Measurements from ENCODE around the gene KCTD16. TPM values are rescaled to one million over a fixed set of nuclear protein-coding genes. Genes with fewer than 3 reads are reported as not detected.

Gene KCTD16
- polyA plus RNA-seq, 1 donor (not counting 4 experiments of a cell fraction or from before 2014, with no cell fraction given), result 0.04 TPM

GRCh38 chr5:144333336-144333920, 162.8 kb downstream of the KCTD16 start:
- Histone ChIP-seq H3K27ac (ENCODE audit: control insufficient read depth, insufficient read depth, low read length) (peak overlapping the region; percentile 11), H3K9me1 (ENCODE audit: control insufficient read depth, extremely low read depth, insufficient read depth, low read length) (no peaks in the 10 kb centered on the region), H3K4me1 (ENCODE audit: control insufficient read depth, extremely low read depth, insufficient read depth, low read length) (peaks cover 7% of the 10 kb centered on the region), H3K9ac (ENCODE audit: control insufficient read depth, extremely low read depth, insufficient read depth, low read length) (no peak overlapping the region), H3K4me3 (ENCODE audit: control insufficient read depth in 2 of 3, extremely low read depth in 1 of 3, insufficient read depth in 2 of 3, low read depth in 1 of 3, low read length in 3 of 3) (no peak overlapping the region), H3K27me3 (ENCODE audit: control insufficient read depth, extremely low read depth, insufficient read depth, low read length) (no peaks in the 10 kb centered on the region), H3K4me2 (ENCODE audit: control insufficient read depth, extremely low read depth, insufficient read depth, low read depth, low read length) (peak overlapping the region; percentile 41), H2AFZ (ENCODE audit: control insufficient read depth, low read length) (peak overlapping the region; percentile 56), H3K9me3 (ENCODE audit: control insufficient read depth, low read depth, low read length) (no peaks in the 10 kb centered on the region), H3K36me3 (ENCODE audit: control insufficient read depth in 2 of 2, extremely low read depth in 1 of 2, insufficient read depth in 2 of 2, low read length in 2 of 2) (no peaks in the 10 kb centered on the region), H4K20me1 (ENCODE audit: control insufficient read depth, extremely low read depth, insufficient read depth, low read length) (no peaks in the 10 kb centered on the region), H3K79me2 (ENCODE audit: control insufficient read depth, insufficient read depth, low read length) (no peaks in the 10 kb centered on the region)
- TF ChIP-seq EZH2 (IDR thresholded peaks at IDR 0.05; ENCODE audit: low read length) (no peak), CTCF (optimal IDR thresholded peaks at IDR 0.05 in 1 of 3, IDR thresholded peaks at IDR 0.05 in 1 of 3, conservative IDR thresholded peaks at IDR 0.05 in 1 of 3; ENCODE audit: extremely low read depth in 1 of 3, insufficient read depth in 2 of 3, low read length in 3 of 3) (no peak)
- dilution Hi-C loops (cut with MboI; ENCODE audit: extremely low pct_ligation_motif_present, low sequenced_read_pairs), result no loop called here
- FAIRE-seq, result peak; percentile 93
- DNase-seq (ENCODE audit: low read depth, low spot score), result peak; percentile 40

GRCh38 chr5:144335561-144335960, 164.9 kb downstream of the KCTD16 start:
- no peak overlapping the region for H2AFZ ChIP-seq (ENCODE audit: control insufficient read depth, low read length)
- no peaks in the 10 kb centered on the region for H3K36me3 ChIP-seq (ENCODE audit: control insufficient read depth in 2 of 2, extremely low read depth in 1 of 2, insufficient read depth in 2 of 2, low read length in 2 of 2)
- dilution Hi-C loops (cut with MboI; ENCODE audit: extremely low pct_ligation_motif_present, low sequenced_read_pairs), result no loop called here
- H3K9me1 ChIP-seq (ENCODE audit: control insufficient read depth, extremely low read depth, insufficient read depth, low read length), result no peaks in the 10 kb centered on the region
- FAIRE-seq (no peak), DNase-seq (ENCODE audit: low read depth, low spot score) (no peak)
- H3K4me3 ChIP-seq (ENCODE audit: control insufficient read depth in 2 of 3, extremely low read depth in 1 of 3, insufficient read depth in 2 of 3, low read depth in 1 of 3, low read length in 3 of 3), result no peak overlapping the region
- H3K79me2 ChIP-seq (ENCODE audit: control insufficient read depth, insufficient read depth, low read length), result no peaks in the 10 kb centered on the region
- no peak overlapping the region for H3K27ac ChIP-seq (ENCODE audit: control insufficient read depth, insufficient read depth, low read length)
- H3K9me3 ChIP-seq (ENCODE audit: control insufficient read depth, low read depth, low read length), result no peaks in the 10 kb centered on the region
- H3K4me1 ChIP-seq (ENCODE audit: control insufficient read depth, extremely low read depth, insufficient read depth, low read length), result peaks cover 7% of the 10 kb centered on the region
- H4K20me1 ChIP-seq (ENCODE audit: control insufficient read depth, extremely low read depth, insufficient read depth, low read length), result no peaks in the 10 kb centered on the region
- TF ChIP-seq EZH2 (IDR thresholded peaks at IDR 0.05; ENCODE audit: low read length), result no peak
- no peaks in the 10 kb centered on the region for H3K27me3 ChIP-seq (ENCODE audit: control insufficient read depth, extremely low read depth, insufficient read depth, low read length)
- H3K4me2 ChIP-seq (ENCODE audit: control insufficient read depth, extremely low read depth, insufficient read depth, low read depth, low read length), result no peak overlapping the region
- H3K9ac ChIP-seq (ENCODE audit: control insufficient read depth, extremely low read depth, insufficient read depth, low read length), result no peak overlapping the region
